GM21360 (cell line): ENCODE measurements around the gene RENBP.

Experiments used
- ATAC-seq: cut with Tn5 transposase; IDR thresholded peaks from one replicate; pipeline ENCODE4 v1.9.1; 2021; ENCODE audit warnings: mild to moderate bottlenecking, moderate library complexity; ENCODE audit not compliant: unreplicated experiment

The RENBP gene

GRCh38 chrX:153954558-153955227 lies 10.2 kb upstream of the RENBP start:
- no peak for ATAC-seq

GRCh38 chrX:153953892-153954557 lies 9.6 kb upstream of the RENBP start:
- ATAC-seq, result no peak

- ATAC-seq, result peak; percentile 47
These were observed 8.9 kb upstream of the RENBP start for GRCh38 chrX:153953342-153953830.

- no peak for ATAC-seq
These were observed 8.1 kb upstream of the RENBP start for GRCh38 chrX:153952373-153953026.

GRCh38 chrX:153951683-153952372 lies 7.4 kb upstream of the RENBP start:
- ATAC-seq, result no peak

- no peak for ATAC-seq
These were observed 5.7 kb upstream of the RENBP start for GRCh38 chrX:153950127-153950526.

GRCh38 chrX:153948847-153949805 lies 4.7 kb upstream of the RENBP start:
- ATAC-seq, result no peak

GRCh38 chrX:153948002-153948466 lies 3.6 kb upstream of the RENBP start:
- no peak for ATAC-seq

GRCh38 chrX:153947009-153947769 lies 2.7 kb upstream of the RENBP start:
- ATAC-seq, result no peak

- no peak for ATAC-seq
These were observed 1.8 kb upstream of the RENBP start for GRCh38 chrX:153945956-153946943.

- no peak for ATAC-seq
These were observed 332 bp upstream of the RENBP start for GRCh38 chrX:153944800-153945150.

GRCh38 chrX:153941336-153942252 lies 2.8 kb downstream of the RENBP start:
- no peak for ATAC-seq

- no peak for ATAC-seq
These were observed 4.9 kb downstream of the RENBP start for GRCh38 chrX:153939573-153939972.

GRCh38 chrX:153938226-153938786 lies 6.1 kb downstream of the RENBP start:
- no peak for ATAC-seq

- ATAC-seq, result no peak
These were observed 7.4 kb downstream of the RENBP start for GRCh38 chrX:153937056-153937455.

- no peak for ATAC-seq
These were observed 9.1 kb downstream of the RENBP start for GRCh38 chrX:153935326-153935851.
